Stomach (tissue), 9 donors: ENCODE data around the gene TCL1B. TPM values are rescaled to one million over a fixed set of nuclear protein-coding genes. Genes with fewer than 3 reads are reported as not detected.

Experiments
- DNase-seq, 2 donors: peaks; one replicate each; pipeline versions ENCODE4 v3.0.0 to v3.0.0-alpha.2; 2013 to 2019
- H3K27ac ChIP-seq, 5 donors: fragments of 200-600 bp in 4 of 5; sonication (generic) in 4 of 5; one replicate each; pipeline ENCODE4 v1.5.1; 2013 to 2019; ENCODE audit warnings: mild to moderate bottlenecking in 1 of 5, moderate library complexity in 1 of 5
- H3K27me3 ChIP-seq, 3 donors: fragments of 200-600 bp; sonication (generic); one replicate each; pipeline ENCODE4 v1.5.1; 2017 to 2019; ENCODE audit warnings: mixed run types in 1 of 3
- H3K36me3 ChIP-seq, 4 donors: fragments of 200-600 bp; sonication (generic); 1 replicate in 3 of 4; 2 replicates in 1 of 4; pipeline ENCODE4 v1.5.1; 2016 to 2019
- H3K4me1 ChIP-seq, 4 donors: fragments of 200-600 bp; sonication (generic); one replicate each; pipeline ENCODE4 v1.5.1; 2016 to 2019
- H3K4me3 ChIP-seq, 4 donors: fragments of 200-600 bp; sonication (generic) in 3 of 4; one replicate each; pipeline ENCODE4 v1.5.1; 2016 to 2019; ENCODE audit warnings: mild to moderate bottlenecking in 1 of 4
- H3K9me3 ChIP-seq, 4 donors: fragments of 200-600 bp; sonication (generic); one replicate each; pipeline ENCODE4 v1.5.1; 2016 to 2019
- EP300 ChIP-seq: sonication (generic); formaldehyde crosslinking; IDR thresholded peaks from one replicate; pipeline ENCODE4 v1.6.1; 2017; ENCODE audit warnings: antibody characterized with exemption
- POLR2A ChIP-seq, 4 donors: fragments of 450-650 bp; IDR thresholded peaks; one replicate each; pipeline ENCODE4 v1.6.1; 2016; ENCODE audit warnings: antibody characterized with exemption in 4 of 4, control low read depth in 2 of 4, mild to moderate bottlenecking in 1 of 4, moderate library complexity in 1 of 4
- POLR2AphosphoS5 ChIP-seq, 3 donors: sonication (generic); formaldehyde crosslinking; IDR thresholded peaks; one replicate each; pipeline ENCODE4 v1.6.1; 2016; ENCODE audit warnings: antibody characterized with exemption in 3 of 3
- WGBS, 5 donors: extraction: QIAGEN DNeasy Blood & Tissue Kit in 3 of 5; methylation state at CpG; one replicate each; pipeline versions ENCODE4 v1.1.5 to v1.1.7; 2013 to 2018; 5-methylcytosine and 5-hydroxymethylcytosine counted together
- intact Hi-C: fragments of 100-400 bp; cut with DNase I; formaldehyde crosslinking; loops from one replicate; pipeline ENCODE4 v1.15.1; 2023; ENCODE audit warnings: low total_unique reads
- polyA plus RNA-seq, 3 donors: library from polyadenylated mRNA; stranded (reverse); fragments of 200-250 nt; gene quantifications; one replicate each; pipeline ENCODE4 v1.2.3, GENCODE V29; 2013
- total RNA-seq, 5 donors: library from RNA; depleted of rRNA; stranded (reverse); fragments of >200 nt; gene quantifications; one replicate each; pipeline versions ENCODE4 v1.1.0 to v1.2.3, GENCODE V29; 2014 to 2016
- TF ChIP-seq, protein P1 (sequence below), 7 experiments: fragments of 450-650 bp in 4 of 7; fragments of 200-600 bp in 3 of 7; sonication (generic) in 3 of 7; IDR thresholded peaks; one replicate each; pipeline ENCODE4 v1.5.1; 2016 to 2019; ENCODE audit warnings: antibody characterized with exemption in 7 of 7, control low read depth in 2 of 7, mild to moderate bottlenecking in 1 of 7
- donor health status: healthy with polysubstance abuse.
- donor health status: Bipolar disorder and iron deficiency.
- donor health status: healthy.

TCL1B gene
- total and polyA plus RNA-seq, 8 donors: 0.37 TPM; not detected in 7

DNA sequence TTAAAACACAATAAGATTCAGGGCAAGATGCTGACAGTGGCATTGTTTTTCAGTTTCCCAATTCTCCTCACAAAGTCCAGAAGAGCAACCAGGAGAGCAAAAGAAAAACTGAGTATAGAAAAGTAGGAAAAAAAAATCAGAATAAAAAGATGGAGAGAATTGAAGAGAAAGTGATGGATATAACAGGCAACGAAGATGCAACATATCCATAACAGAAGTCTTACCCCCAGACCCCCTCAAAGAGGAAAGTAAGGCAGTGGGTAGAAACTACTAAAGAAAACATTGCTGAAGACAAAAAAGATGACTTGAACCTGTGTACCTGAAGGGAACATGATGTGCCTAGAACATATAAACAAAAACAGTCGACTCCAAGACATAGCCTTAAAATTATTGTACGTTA is 17.1 kb downstream of the TCL1B start:
- no peak overlapping the region for H3K4me3 ChIP-seq
- DNase-seq: no peak
- no peaks in the 10 kb centered on the region for H3K36me3 ChIP-seq
- 72 to 85% (median 79%) methylated on average over 3 of the region's 3 CpGs for WGBS, 5 donors
- TF ChIP-seq, protein P1, sequence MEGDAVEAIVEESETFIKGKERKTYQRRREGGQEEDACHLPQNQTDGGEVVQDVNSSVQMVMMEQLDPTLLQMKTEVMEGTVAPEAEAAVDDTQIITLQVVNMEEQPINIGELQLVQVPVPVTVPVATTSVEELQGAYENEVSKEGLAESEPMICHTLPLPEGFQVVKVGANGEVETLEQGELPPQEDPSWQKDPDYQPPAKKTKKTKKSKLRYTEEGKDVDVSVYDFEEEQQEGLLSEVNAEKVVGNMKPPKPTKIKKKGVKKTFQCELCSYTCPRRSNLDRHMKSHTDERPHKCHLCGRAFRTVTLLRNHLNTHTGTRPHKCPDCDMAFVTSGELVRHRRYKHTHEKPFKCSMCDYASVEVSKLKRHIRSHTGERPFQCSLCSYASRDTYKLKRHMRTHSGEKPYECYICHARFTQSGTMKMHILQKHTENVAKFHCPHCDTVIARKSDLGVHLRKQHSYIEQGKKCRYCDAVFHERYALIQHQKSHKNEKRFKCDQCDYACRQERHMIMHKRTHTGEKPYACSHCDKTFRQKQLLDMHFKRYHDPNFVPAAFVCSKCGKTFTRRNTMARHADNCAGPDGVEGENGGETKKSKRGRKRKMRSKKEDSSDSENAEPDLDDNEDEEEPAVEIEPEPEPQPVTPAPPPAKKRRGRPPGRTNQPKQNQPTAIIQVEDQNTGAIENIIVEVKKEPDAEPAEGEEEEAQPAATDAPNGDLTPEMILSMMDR (IDR thresholded peaks at IDR 0.05): no peak
- no peak for TF ChIP-seq POLR2A (IDR thresholded peaks at IDR 0.05)
- TF ChIP-seq POLR2AphosphoS5 (IDR thresholded peaks at IDR 0.05): no peak
- TF ChIP-seq EP300: no peak
- intact Hi-C loops: no loop called here
- peaks cover 0 to 32% (median 4%) of the 10 kb centered on the region in 3 donors for H3K27me3 ChIP-seq
- no peak overlapping the region for H3K27ac ChIP-seq
- no peaks in the 10 kb centered on the region for H3K4me1 ChIP-seq
- H3K9me3 ChIP-seq: no peaks in the 10 kb centered on the region

DNA sequence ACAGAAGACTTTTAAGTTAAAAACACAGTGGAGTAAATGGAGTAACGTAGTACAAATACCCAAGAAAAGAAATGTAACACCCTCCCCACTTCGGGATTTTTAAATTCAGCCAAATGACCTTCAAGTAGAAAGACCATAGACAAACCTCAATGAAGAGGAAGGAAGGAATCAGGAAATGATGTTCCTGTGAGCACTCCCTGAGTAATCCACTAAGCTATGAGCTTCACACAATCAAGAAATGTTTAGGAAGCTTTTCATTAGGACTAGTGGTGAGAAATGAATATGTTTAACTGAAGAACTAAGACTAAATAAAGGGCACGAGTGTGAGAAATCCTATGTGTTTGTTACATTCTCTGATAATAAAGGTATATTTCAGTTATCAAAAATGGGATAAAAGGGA is 17.6 kb downstream of the TCL1B start:
- Histone ChIP-seq H3K4me3 (no peak overlapping the region), H3K36me3 (no peaks in the 10 kb centered on the region), H3K4me1 (no peaks in the 10 kb centered on the region), H3K27me3 (peaks cover 0 to 32% (median 4%) of the 10 kb centered on the region in 3 donors), H3K9me3 (no peaks in the 10 kb centered on the region), H3K27ac (no peak overlapping the region)
- TF ChIP-seq, protein P1 (IDR thresholded peaks at IDR 0.05): no peak
- TF ChIP-seq POLR2AphosphoS5 (IDR thresholded peaks at IDR 0.05) (no peak), POLR2A (IDR thresholded peaks at IDR 0.05) (no peak), EP300 (no peak)
- DNase-seq: no peak
- intact Hi-C loops: no loop called here
- 50 to 74% (median 70%) methylated on average over 3 of the region's 3 CpGs for WGBS, 5 donors

DNA sequence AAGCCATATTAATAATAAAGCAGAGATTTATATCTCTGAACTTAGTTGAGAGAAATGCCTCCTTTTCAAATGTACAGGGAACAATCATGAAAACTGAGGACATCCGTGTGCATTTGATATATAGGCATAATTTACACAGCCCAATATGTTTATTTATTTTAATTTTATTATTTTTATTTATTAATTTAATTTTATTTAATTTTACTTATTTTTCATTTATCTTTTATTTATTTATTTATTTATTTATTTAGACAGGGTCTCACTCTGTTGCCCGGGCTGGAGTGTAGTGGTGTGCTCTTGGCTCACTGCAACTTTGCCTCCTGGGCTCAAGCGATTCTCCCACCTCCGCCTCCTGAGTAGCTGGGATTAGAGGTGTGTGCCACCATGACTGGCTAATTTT is 19.3 kb downstream of the TCL1B start:
- Histone ChIP-seq H3K9me3 (no peaks in the 10 kb centered on the region), H3K27ac (no peak overlapping the region), H3K4me3 (no peak overlapping the region), H3K36me3 (no peaks in the 10 kb centered on the region), H3K4me1 (no peaks in the 10 kb centered on the region), H3K27me3 (peaks cover 0 to 36% (median 8%) of the 10 kb centered on the region in 3 donors)
- intact Hi-C loops: no loop called here
- DNase-seq: no peak
- 86 to 91% (median 91%) methylated on average over 4 of the region's 4 CpGs for WGBS, 5 donors
- TF ChIP-seq, protein P1 (IDR thresholded peaks at IDR 0.05): no peak
- TF ChIP-seq POLR2AphosphoS5 (IDR thresholded peaks at IDR 0.05): no peak
- TF ChIP-seq EP300: no peak
- TF ChIP-seq POLR2A (IDR thresholded peaks at IDR 0.05): no peak

DNA sequence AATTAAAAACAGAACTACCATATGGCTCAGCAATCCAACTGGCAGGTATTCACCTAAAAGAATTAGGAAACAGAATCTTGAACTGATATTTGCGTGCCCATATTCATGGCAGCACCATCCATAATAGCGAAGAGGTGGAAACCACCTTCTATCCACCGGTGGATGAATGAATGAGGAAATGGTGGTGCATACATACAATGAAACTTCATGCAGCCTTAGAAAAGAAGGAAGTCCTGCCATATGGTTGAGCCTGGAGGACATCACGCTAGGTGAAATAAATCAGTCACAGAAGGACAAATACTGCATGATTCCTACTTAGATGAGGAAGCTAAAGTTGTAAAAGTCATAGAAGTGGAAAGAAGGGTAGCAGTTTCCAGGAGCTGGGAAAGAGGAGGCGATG is 21.1 kb downstream of the TCL1B start:
- intact Hi-C loops: no loop called here
- H3K4me1 ChIP-seq: no peaks in the 10 kb centered on the region
- H3K27ac ChIP-seq: no peak overlapping the region
- TF ChIP-seq POLR2AphosphoS5 (IDR thresholded peaks at IDR 0.05) (no peak), EP300 (no peak), POLR2A (IDR thresholded peaks at IDR 0.05) (no peak)
- TF ChIP-seq, protein P1 (IDR thresholded peaks at IDR 0.05): no peak
- DNase-seq: no peak
- peaks cover 0 to 36% (median 4%) of the 10 kb centered on the region in 3 donors for H3K27me3 ChIP-seq
- H3K4me3 ChIP-seq: no peak overlapping the region
- 75 to 86% (median 79%) methylated on average over 5 of the region's 5 CpGs for WGBS, 5 donors
- no peaks in the 10 kb centered on the region for H3K36me3 ChIP-seq
- no peaks in the 10 kb centered on the region for H3K9me3 ChIP-seq
